NCI-H1417 treated with DMSO at 0.1 percent for 48 hours (cell line): ENCODE results near the gene GJB3.
"Not testable (repeated sequence)": the region's sequence is repeated elsewhere in the genome, so short reads cannot be mapped to it uniquely, and the experiment has no call there.

Source experiments
- DNase-seq: peaks from one replicate; lab custom pipeline; 2025; lab: John Stamatoyannopoulos, UW

The GJB3 gene

GRCh38 chr1:34781071-34781843, at the start of gene GJB3:
TSS of gene GJB3 (plus strand) at chr1:34781214. CDS start at chr1:34784763, 3,549 bp downstream.
- DNase-seq: no peak

DNA sequence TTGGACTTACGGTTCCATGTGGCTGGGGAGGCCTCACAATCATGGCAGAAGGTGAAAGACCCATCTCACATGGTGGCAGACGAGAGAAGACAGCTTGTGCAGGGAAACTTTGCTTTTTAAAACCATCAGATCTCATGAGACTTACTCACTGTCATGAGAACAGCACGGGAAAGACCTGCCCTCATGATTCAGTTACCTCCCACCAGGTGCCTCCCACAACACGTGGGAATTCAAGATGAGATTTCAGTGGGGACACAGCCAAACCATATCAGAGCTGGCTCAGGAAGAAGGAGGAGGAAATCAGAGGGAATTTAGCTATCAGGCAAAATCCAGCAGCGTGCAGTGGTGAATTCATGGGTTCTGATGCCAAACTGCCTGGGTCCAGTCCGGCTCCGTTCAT, 48.2 kb upstream of the GJB3 start:
- DNase-seq: not testable (repeated sequence)

DNA sequence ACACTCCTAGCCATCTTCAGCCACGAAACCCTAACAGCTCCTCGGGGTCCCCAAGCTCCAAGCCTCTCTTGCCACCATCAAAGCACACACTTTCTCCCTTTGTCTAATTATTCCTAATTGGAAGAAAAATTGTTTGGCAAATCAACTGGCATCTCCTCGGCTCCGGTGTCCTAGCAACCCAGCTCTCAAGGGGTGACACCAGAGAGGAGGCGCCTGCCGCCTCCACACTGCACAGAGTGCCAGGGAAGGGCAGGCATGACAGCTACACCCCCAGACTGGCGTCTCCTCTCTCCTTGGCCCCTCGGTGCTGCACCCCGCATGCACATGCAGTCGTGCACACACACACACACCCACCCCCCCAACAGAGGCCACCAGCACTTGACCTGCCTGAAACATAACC, 44.3 kb upstream of the GJB3 start:
- DNase-seq: no peak

GRCh38 chr1:34737236-34737635, 43.8 kb upstream of the GJB3 start:
- not testable (repeated sequence) for DNase-seq

DNA sequence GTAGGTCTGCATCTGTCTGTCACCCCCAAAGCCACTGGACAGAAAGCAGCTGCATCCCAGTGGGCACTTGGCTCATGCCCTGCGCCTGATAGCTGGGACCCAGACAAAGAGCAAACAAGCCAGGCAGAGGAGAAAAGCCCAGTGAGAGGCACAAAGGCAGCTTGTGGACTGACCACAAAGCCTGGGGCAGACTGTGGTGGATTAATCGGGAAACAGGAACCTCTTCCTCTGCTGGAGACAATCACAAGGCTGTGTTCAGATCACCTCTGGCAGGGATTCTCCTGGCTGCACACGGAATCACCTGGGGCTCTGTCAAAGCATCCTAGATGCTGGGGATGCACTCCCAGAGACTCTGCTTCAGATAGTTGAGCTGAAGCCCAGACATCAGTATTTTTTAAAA, 41.4 kb upstream of the GJB3 start:
- no peak for DNase-seq

- DNase-seq: no peak
Measured at GRCh38 chr1:34740161-34740868, 40.7 kb upstream of the GJB3 start.

DNA sequence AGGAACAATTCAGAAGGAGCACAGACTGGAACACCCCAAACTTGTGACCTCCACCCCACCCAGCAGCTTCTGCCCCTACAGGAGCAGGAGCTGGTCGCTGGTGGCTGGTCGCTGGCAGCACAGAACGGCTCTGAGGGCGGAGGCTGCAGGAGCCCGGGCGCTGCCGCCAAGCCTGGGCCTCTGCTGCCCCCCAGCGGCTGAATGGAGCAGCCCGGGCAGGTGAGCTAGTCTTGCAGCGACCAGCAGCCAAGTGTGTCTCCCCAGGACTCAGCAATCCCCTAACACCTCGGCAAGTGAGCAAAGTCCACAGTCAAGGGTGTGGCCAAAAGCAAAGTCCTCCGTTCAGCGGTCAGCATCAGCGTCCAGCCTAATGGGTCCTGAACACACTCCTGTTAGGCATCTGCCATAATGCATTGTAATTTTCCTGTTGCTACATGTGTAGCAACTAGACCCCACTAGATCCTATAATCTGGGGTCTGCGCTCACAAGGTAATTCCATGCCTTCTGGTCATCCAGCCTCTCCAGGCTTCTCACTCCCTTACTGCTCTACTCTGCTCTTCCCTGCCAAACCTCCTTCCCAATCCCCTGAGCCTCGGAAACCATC, 38.2 kb upstream of the GJB3 start:
- DNase-seq: no peak

- no peak for DNase-seq
Measured at GRCh38 chr1:34743775-34744174, 37.2 kb upstream of the GJB3 start.

DNA sequence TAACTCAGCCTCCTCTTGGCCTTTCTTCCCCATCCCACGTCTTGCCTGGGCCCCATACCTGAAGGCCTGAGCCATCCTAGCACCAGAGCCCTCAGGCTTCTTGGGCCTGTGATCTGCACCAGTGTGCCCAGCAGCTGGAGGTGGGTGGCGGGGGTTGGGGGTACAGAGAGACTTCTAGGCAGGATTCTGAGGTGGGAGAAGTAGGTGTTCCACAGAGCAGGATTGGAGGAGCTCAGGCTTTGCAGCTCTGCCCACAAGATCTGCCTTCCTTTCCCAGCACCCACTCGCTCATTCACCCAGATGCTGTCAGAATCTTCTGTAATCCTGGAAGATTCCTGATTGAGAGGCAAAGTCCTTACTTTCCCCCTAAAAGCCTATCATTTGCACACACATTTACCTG, 36.2 kb upstream of the GJB3 start:
- no peak for DNase-seq

GRCh38 chr1:34745666-34746065, 35.3 kb upstream of the GJB3 start:
- no peak for DNase-seq

GRCh38 chr1:34746101-34746500, 34.9 kb upstream of the GJB3 start:
- no peak for DNase-seq

DNA sequence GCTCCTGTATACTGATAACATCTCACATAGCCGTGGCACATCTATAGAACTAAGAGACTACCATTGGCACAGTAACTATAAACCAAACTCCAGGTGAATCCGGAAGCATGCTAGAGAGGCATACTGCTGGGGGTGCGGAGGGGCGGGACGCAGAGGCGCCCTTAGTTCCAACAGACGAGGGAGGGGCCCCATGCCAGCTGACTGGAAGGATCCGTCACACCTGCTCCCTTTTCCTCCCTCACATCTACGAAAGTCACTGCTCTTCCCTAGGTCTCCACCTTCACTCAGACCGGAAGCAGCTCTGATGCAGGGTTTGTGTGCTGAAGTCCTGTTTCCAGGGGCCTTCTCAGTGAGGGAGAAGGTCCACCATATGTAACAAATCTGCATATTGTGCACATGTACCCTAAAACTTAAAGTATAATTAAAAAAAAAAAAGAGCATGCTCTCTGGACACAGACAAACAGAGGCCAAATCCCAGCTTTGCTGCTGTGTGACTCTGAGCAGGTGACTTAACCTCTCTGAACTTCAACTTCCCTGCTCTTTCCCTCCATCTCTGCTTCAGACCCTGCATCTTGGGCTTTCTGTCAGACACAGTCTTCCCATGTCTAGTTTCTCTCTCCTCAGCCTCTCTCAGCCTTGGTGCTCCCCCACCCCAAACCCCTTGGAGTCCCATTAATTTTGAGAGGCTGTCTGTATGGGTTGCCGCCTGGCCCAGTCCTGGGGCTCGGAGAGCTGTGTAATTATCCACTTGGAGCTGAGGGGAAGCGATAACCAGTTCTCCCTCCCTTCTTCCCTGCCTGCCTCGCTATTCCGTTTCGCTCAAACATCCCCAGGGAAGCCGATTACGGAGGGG, 34.0 kb upstream of the GJB3 start:
- no peak for DNase-seq

DNA sequence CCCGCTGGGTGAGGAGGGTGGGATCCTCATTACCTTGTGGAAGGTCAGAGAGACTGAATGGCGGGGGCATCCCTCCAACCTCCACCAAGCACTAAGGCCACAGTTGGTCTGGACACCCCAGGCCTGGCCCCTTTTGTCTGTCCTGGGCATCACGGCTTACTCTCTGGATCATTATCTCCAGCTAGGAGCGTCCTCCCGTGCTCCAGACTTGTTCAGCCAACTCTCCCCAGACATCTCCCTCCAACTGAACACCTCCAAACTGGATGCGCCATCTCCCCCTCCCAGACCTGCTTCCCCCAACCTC, 33.4 kb upstream of the GJB3 start:
- DNase-seq: no peak

GRCh38 chr1:34749992-34750391, 31.0 kb upstream of the GJB3 start:
- DNase-seq: no peak

DNA sequence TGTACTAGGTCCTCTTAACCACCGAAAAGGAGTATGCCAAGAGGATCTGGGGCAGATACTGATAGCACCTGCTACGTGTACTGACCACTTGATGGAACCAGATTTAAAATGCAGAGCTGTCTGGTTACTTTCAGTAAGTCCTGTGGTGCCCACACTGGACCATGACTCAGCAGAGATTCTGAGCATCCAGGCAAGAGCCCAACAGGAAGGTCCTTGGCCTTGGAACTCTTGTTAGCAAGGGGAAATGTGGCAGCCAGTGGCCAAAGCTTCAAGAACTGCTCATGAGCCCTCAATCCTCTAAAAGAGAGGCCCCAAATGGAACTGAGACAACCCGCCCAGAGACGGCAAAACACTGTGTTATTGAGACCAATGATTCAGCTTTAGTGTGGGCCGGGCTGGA, 30.4 kb upstream of the GJB3 start:
- DNase-seq: no peak

DNA sequence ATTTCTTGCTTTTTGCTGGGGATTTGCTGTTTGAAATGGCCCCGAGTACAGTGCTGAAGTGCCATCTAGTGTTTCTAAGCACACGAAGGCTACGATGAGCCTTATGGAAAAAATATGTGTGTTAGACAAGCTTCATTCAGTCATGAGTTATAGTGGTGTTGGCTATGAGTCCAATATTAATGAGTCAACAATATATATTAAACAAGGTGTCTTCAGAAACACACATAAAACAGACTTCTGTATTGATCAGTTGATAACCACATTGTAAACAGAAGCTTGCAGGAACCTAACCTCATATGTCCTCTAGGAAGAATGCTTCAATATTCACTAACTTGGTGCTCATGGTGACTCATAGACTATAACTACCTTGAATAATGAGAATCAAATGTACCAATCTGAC, 27.9 kb upstream of the GJB3 start:
- no peak for DNase-seq

GRCh38 chr1:34754964-34755637, 25.9 kb upstream of the GJB3 start, which contains the start of gene GJB5:
TSS of gene GJB5 (plus strand) at chr1:34755047. CDS start at chr1:34757331, 2,284 bp downstream.
- no peak for DNase-seq

GRCh38 chr1:34755961-34756360, 25.1 kb upstream of the GJB3 start:
- DNase-seq: no peak

DNA sequence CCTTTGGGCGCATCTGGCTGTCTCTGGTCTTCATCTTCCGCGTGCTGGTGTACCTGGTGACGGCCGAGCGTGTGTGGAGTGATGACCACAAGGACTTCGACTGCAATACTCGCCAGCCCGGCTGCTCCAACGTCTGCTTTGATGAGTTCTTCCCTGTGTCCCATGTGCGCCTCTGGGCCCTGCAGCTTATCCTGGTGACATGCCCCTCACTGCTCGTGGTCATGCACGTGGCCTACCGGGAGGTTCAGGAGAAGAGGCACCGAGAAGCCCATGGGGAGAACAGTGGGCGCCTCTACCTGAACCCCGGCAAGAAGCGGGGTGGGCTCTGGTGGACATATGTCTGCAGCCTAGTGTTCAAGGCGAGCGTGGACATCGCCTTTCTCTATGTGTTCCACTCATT, 23.6 kb upstream of the GJB3 start:
- no peak for DNase-seq

DNA sequence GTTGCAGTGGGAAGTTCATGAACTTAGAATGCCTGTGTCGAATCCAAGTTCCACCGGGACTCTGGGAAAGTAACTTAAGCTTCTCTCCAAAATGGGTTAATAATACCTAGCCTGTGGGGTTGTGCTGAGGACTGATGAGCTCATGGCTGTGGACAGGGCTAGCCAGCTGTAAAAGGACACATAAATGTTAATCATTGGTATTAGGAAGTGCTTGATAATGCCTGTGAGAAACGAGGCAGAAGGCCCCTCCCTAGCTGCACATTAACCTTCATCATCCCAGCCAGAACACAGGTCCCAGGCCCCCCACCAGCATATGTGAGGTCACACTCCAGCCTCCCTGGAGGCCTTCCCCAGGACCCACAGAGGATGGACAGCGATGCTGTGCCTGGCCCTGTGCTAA, 22.3 kb upstream of the GJB3 start:
- no peak for DNase-seq

DNA sequence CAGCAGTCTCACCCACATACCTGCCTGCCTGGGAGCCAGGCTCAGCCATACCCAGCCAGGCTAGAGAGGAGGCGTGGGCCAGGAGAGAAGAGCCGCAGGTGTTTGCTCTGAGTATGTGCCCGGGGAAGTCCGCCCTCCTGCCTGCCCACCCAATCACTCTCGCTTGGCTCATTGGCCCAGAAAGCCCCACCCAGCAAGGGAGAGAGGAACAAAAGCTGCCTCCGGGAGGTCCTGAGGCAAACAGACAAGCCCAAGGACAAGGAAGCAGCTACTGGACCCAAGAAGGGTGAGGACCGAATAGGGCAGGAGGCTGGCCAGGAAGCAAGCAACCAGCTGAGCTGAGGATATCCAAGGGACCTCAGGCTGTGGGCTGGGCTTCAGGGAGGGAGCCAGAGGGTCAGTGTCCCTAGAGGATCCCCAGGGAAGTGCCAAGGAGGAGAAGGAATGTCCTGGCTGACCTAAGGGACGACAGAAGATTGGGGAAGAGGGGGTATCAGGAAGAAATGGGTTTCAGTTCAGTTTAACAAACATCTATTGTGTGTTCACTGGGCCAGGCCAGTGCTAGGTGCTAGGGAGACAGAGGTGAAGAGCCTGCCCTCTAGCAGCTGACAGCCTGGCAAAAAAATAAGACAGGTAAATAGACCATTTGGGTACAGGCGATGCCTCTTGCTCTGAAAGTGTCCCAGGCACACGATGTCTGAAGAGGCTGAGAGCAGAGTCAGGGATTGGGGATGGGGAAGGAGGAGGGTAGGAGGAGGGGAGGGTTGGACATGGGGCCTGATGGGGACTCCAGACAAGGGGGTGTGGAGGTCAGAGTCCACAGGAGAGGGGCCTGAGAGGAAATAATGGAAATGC, 21.3 kb upstream of the GJB3 start, which contains the start of gene GJB4:
TSS of gene GJB4 (plus strand) at position 238 of the 855 bp plus-strand sequence. CDS start 1,515 bp downstream, outside the sequence.
- DNase-seq: no peak
